Body of pancreas (tissue), 4 donors: ENCODE measurements around the gene PBX1.

Source experiments
- POLR2A ChIP-seq, 3 donors: fragments of 450-650 bp; IDR thresholded peaks; one replicate each; pipeline ENCODE4 v1.6.1; 2016; ENCODE audit warnings: antibody characterized with exemption in 3 of 3, mild to moderate bottlenecking in 2 of 3
- TF ChIP-seq, protein P1 (sequence below), 7 experiments: fragments of 450-650 bp in 4 of 7; fragments of 200-600 bp in 3 of 7; sonication (generic) in 3 of 7; IDR thresholded peaks; one replicate each; pipeline ENCODE4 v1.5.1; 2016 to 2019; ENCODE audit warnings: antibody characterized with exemption in 7 of 7

DNA sequence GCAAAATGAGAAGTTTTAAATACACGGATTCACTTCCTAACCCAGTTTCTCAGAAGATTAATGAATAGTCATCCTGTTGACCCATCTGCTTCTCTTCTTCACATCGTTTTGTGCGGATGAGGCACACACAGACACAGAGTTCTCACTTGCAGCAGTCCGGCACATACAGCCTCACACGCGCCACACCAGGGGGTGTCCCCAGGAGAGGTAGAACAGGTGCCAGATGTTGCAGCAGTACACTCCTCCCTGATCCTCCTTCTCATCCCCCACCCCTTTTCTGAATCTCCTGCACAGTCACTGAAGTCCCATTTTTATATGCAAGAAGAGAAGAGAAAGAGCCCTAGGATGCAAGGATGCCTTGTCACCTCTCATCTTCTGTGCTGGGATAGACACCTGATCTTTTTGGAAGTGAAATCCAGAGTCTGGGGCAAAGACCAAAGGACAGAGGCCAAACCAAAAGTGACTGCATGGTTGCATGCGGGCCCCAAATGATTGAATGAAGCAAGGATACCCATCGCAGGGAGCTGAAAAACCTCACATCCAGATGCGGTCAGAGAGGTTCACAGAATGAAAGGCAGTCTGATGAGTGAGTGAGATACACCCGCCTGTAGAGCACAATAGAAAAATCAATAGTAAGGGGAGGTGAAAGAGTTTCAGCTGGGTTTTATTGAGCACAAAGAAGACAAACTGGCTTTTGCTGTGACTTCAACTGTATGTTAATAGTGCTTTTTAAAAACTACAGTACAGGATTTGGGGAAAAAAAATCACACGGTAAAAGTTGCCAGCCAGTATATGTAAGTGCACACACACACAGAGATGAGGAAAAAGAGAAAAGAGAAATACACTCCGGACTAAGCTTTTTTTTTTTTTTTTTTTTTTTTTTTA, 28.9 kb downstream of the PBX1 start:
- no peak for TF ChIP-seq POLR2A (IDR thresholded peaks at IDR 0.05)
- TF ChIP-seq, protein P1, sequence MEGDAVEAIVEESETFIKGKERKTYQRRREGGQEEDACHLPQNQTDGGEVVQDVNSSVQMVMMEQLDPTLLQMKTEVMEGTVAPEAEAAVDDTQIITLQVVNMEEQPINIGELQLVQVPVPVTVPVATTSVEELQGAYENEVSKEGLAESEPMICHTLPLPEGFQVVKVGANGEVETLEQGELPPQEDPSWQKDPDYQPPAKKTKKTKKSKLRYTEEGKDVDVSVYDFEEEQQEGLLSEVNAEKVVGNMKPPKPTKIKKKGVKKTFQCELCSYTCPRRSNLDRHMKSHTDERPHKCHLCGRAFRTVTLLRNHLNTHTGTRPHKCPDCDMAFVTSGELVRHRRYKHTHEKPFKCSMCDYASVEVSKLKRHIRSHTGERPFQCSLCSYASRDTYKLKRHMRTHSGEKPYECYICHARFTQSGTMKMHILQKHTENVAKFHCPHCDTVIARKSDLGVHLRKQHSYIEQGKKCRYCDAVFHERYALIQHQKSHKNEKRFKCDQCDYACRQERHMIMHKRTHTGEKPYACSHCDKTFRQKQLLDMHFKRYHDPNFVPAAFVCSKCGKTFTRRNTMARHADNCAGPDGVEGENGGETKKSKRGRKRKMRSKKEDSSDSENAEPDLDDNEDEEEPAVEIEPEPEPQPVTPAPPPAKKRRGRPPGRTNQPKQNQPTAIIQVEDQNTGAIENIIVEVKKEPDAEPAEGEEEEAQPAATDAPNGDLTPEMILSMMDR (IDR thresholded peaks at IDR 0.05), result no peak
